Right atrium auricular region (tissue), 2 donors: ENCODE data around the gene DOCK1. TPM values are rescaled to one million over a fixed set of nuclear protein-coding genes. Genes with fewer than 3 reads are reported as not detected.

Experiments used
- DNase-seq: peaks from one replicate; pipeline ENCODE4 v3.0.0-alpha.2; 2019; ENCODE audit warnings: low spot score
- H3K27ac ChIP-seq, 2 donors: fragments of 200-600 bp; sonication (generic); 1 replicate in 1 of 2; 2 replicates in 1 of 2; pipeline ENCODE4 v1.5.1; 2016 to 2019
- H3K27me3 ChIP-seq, 2 donors: fragments of 200-600 bp; sonication (generic); one replicate each; pipeline versions ENCODE4 v1.5.1 to v1.6.0; 2017 to 2019
- H3K36me3 ChIP-seq: fragments of 200-600 bp; sonication (generic); one replicate; pipeline ENCODE4 v1.5.1; 2016
- H3K4me1 ChIP-seq, 2 donors: fragments of 200-600 bp; sonication (generic); one replicate each; pipeline versions ENCODE4 v1.5.1 to v1.6.0; 2017 to 2019
- H3K4me3 ChIP-seq, 2 donors: fragments of 200-600 bp; sonication (generic); 1 replicate in 1 of 2; 2 replicates in 1 of 2; pipeline ENCODE4 v1.5.1; 2017 to 2019; ENCODE audit warnings: mild to moderate bottlenecking in 1 of 2, moderate library complexity in 1 of 2
- H3K9me3 ChIP-seq, 2 donors: fragments of 200-600 bp; sonication (generic); one replicate each; pipeline ENCODE4 v1.5.1; 2019
- total RNA-seq, 2 donors: library from RNA; depleted of rRNA; stranded (reverse); fragments of >200 nt; gene quantifications; one replicate each; pipeline ENCODE4 v1.1.0, GENCODE V29; 2016
- TF ChIP-seq, protein P1 (sequence below), 2 donors: fragments of 200-600 bp; sonication (generic); IDR thresholded peaks; one replicate each; pipeline ENCODE4 v1.5.1; 2019; ENCODE audit warnings: antibody characterized with exemption in 2 of 2

The DOCK1 gene
- total RNA-seq, 2 donors from 2014 or later = 13.0 to 16.8 TPM

DNA sequence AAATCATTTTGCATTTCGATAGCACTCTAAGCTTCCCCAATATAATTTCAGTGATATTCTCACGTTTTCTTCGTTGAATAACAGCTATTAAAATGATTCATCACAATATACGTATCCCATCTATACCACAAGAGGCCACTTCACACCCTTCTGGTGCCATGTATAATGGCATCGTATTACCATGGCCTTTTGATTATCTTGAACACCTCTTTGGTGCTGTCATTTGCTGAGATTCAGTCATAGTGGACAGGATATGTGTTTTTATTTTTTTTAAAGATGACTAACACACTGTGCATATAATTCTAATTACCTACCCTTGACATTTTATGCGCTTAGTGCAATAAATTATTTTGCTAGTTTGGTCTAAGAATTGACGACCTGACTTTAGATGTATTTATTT is 297.8 kb downstream of the DOCK1 start:
- no peaks in the 10 kb centered on the region for H3K27me3 ChIP-seq
- no peaks in the 10 kb centered on the region for H3K36me3 ChIP-seq
- no peak overlapping the region for H3K27ac ChIP-seq
- TF ChIP-seq, protein P1, sequence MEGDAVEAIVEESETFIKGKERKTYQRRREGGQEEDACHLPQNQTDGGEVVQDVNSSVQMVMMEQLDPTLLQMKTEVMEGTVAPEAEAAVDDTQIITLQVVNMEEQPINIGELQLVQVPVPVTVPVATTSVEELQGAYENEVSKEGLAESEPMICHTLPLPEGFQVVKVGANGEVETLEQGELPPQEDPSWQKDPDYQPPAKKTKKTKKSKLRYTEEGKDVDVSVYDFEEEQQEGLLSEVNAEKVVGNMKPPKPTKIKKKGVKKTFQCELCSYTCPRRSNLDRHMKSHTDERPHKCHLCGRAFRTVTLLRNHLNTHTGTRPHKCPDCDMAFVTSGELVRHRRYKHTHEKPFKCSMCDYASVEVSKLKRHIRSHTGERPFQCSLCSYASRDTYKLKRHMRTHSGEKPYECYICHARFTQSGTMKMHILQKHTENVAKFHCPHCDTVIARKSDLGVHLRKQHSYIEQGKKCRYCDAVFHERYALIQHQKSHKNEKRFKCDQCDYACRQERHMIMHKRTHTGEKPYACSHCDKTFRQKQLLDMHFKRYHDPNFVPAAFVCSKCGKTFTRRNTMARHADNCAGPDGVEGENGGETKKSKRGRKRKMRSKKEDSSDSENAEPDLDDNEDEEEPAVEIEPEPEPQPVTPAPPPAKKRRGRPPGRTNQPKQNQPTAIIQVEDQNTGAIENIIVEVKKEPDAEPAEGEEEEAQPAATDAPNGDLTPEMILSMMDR (IDR thresholded peaks at IDR 0.05) = no peak
- H3K4me1 ChIP-seq = no peaks in the 10 kb centered on the region
- H3K4me3 ChIP-seq = no peak overlapping the region
- DNase-seq = no peak
- H3K9me3 ChIP-seq = no peaks in the 10 kb centered on the region

DNA sequence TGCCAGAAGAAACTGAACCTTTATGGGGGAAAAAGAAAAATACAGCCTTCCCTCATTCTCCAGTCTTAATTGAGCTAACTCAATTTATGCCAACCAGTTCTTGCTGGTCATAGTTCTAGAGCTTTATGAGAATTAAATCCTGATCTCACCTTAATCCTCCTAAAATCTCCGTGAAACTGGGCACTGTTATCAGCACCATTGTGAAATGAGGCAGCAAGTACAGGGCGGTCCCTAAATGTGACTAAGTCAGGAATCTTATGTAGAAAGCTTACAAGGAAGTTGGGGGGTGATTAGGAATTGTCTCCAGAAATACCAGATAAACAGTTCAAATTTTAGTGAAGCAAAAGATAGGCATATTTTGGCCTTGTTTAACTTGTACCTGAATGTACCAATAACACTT is 301.9 kb downstream of the DOCK1 start:
- H3K27ac ChIP-seq = no peak overlapping the region
- DNase-seq = no peak
- no peaks in the 10 kb centered on the region for H3K4me1 ChIP-seq
- no peak overlapping the region for H3K4me3 ChIP-seq
- no peaks in the 10 kb centered on the region for H3K27me3 ChIP-seq
- TF ChIP-seq, protein P1 (IDR thresholded peaks at IDR 0.05) = no peak
- no peaks in the 10 kb centered on the region for H3K9me3 ChIP-seq
- H3K36me3 ChIP-seq = no peaks in the 10 kb centered on the region

DNA sequence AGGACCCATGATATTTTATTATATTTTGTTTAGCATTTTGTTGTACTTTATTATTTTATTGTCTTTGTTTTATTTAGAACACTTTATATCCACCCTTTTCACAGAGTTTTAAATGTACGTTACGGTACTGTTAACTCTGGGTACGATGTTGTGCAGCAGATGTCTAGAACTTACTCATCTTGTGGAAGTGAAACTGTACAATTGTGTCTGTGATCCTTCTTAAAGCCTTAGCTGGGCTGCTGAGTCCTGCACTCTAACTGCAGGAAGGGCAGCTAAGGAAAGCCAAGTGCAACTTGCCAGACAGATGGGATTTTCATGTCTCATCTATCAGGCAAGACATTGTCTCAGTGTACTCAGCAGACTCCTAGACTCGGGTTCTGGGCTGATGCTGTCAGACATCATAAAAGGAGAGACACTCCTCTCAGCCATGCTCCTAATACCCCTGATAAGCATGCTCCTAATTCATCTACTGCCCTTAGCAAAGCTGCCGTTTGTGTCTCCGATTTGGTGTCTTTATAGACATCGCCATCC is 305.8 kb downstream of the DOCK1 start:
- no peak overlapping the region for H3K4me3 ChIP-seq
- no peak overlapping the region for H3K27ac ChIP-seq
- H3K4me1 ChIP-seq = no peaks in the 10 kb centered on the region
- no peak for DNase-seq
- no peaks in the 10 kb centered on the region for H3K36me3 ChIP-seq
- H3K27me3 ChIP-seq = no peaks in the 10 kb centered on the region
- H3K9me3 ChIP-seq = no peaks in the 10 kb centered on the region
- TF ChIP-seq, protein P1 (IDR thresholded peaks at IDR 0.05) = no peak

DNA sequence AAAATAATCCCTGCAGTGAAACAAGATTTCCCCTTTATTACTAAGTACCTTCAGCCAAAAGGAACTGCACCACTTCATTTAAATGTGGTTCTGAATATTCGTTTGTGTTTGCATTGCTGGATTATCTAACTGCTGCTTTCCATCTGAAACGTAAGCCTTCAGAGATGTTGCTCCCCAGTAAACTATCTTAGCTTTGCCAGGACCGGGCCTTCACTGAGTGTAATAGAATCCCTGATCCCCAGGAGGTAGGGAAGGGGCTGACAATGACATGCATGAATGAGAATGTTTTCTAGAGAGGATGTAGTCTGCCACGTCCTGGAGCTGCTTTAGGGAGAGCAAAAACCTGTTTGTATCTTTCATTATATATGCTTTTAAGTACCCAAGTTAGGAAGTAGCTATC is 310.6 kb downstream of the DOCK1 start:
- Histone ChIP-seq H3K9me3 (no peaks in the 10 kb centered on the region), H3K4me1 (no peaks in the 10 kb centered on the region), H3K36me3 (no peaks in the 10 kb centered on the region), H3K4me3 (no peak overlapping the region), H3K27ac (no peak overlapping the region), H3K27me3 (no peaks in the 10 kb centered on the region)
- TF ChIP-seq, protein P1 (IDR thresholded peaks at IDR 0.05) = no peak
- DNase-seq = no peak

DNA sequence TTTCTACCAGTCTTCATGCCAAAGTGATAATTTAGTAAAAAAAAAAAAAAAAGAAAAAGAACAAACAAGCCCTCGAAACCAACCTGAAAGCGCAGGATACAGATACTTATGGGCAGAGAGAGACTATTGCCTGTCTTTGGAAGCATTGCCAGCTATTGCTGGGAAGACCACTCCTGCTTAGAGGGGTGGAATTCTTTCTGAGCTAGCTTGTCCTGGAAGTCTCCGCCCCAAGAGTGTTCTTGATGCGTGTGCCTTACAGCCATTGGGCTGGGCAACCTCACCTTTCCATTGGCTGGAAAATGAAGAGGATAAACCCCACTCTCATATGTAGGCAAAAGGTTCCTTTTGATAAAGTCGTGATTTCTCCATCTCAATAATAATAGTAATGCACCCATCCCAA is 311.0 kb downstream of the DOCK1 start:
- Histone ChIP-seq H3K9me3 (no peaks in the 10 kb centered on the region), H3K36me3 (no peaks in the 10 kb centered on the region), H3K27ac (no peak overlapping the region), H3K4me1 (no peaks in the 10 kb centered on the region), H3K4me3 (no peak overlapping the region), H3K27me3 (no peaks in the 10 kb centered on the region)
- no peak for DNase-seq
- TF ChIP-seq, protein P1 (IDR thresholded peaks at IDR 0.05) = no peak

DNA sequence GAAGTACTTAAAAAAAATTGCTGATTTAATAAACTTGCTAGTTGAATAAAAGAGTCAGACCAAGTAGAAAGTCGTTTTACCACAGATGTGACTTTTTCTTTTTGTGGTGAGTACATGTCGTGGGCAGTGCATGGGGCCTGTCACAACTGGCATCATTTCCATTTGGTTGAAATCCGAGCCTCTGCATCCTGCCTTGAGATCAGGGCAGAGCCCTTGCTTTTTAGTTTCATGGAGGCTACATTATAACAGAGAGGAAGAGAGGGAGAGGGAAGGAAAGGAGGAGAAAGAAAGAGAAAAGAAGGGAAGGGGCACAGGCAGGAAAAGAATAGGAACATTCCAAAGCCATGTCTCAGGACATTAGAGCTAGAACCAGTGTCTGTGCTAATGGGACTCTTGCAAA is 311.6 kb downstream of the DOCK1 start:
- DNase-seq = no peak
- no peaks in the 10 kb centered on the region for H3K36me3 ChIP-seq
- TF ChIP-seq, protein P1 (IDR thresholded peaks at IDR 0.05) = no peak
- H3K9me3 ChIP-seq = no peaks in the 10 kb centered on the region
- no peak overlapping the region for H3K27ac ChIP-seq
- no peak overlapping the region for H3K4me3 ChIP-seq
- no peaks in the 10 kb centered on the region for H3K4me1 ChIP-seq
- H3K27me3 ChIP-seq = no peaks in the 10 kb centered on the region
